RWPE1 (cell line): ENCODE results near the gene PRPF6.

ENCODE experiments used
- CTCF ChIA-PET: fragments of 350-600 bp; sonication (Branson Sonifier 250); formaldehyde crosslinking; extraction: SDS; loops from one replicate; lab custom pipeline; 2021; lab: Yijun Ruan, JAX
- POLR2A ChIA-PET: fragments of 400-600 bp; formaldehyde crosslinking; extraction: SDS; loops from one replicate; lab custom pipeline; 2020; ENCODE audit warnings: antibody characterized with exemption; ENCODE audit not compliant: low non-redundant PET; lab: Yijun Ruan, JAX
- DNase-seq: peaks from one replicate; pipeline ENCODE4 v3.0.0; 2012; ENCODE audit warnings: low spot score
- H3K27ac ChIP-seq: fragments of 450-650 bp; 2 replicates; pipeline ENCODE4 v1.5.1; 2017
- TF ChIP-seq, protein P1 (sequence below): fragments of 450-650 bp; conservative IDR thresholded peaks from 2 replicates; pipeline ENCODE4 v1.5.1; 2017; ENCODE audit warnings: low read depth, mild to moderate bottlenecking

The PRPF6 gene

DNA sequence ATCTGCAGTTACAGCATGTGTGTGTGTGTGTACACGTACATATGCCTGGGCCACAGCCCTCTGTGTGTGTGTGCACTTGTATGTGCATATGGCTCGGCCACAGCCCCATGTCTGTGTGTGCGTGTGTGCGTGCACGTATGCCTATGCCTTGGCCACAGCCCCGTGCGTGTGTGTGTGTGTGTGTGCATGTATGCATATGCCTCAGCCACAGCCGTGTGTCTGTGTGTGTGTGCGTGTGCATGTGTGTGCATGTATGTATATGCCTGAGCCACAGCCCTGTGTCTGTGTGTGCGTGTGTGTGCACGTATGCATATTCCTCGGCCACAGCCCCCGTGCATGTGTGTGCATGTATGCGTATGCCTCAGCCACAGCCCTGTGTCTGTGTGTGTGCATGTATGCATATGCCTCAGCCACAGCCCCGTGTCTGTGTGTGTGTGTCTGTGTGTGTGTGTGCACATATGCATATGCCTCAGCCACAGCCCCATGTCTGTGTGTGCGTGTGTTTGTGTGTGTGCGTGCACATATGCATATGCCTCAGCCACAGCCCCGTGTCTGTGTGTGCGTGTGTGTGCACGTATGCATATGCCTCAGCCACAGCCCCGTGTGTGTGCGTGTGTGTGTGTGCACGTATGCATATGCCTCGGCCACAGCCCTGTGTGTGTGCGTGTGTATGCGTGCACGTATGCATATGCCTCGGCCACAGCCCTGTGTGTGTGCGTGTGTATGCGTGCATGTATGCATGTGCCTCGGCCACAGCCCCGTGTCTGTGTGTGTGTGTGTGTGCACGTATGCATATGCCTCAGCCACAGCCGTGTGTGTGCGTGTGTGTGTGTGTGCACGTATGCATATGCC is 40.4 kb downstream of the PRPF6 start:
- CTCF ChIA-PET: no interaction called here
- POLR2A ChIA-PET: no interaction called here
- no peak for DNase-seq

GRCh38 chr20:64022671-64023360 is 41.9 kb downstream of the PRPF6 start:
- TF ChIP-seq, protein P1, sequence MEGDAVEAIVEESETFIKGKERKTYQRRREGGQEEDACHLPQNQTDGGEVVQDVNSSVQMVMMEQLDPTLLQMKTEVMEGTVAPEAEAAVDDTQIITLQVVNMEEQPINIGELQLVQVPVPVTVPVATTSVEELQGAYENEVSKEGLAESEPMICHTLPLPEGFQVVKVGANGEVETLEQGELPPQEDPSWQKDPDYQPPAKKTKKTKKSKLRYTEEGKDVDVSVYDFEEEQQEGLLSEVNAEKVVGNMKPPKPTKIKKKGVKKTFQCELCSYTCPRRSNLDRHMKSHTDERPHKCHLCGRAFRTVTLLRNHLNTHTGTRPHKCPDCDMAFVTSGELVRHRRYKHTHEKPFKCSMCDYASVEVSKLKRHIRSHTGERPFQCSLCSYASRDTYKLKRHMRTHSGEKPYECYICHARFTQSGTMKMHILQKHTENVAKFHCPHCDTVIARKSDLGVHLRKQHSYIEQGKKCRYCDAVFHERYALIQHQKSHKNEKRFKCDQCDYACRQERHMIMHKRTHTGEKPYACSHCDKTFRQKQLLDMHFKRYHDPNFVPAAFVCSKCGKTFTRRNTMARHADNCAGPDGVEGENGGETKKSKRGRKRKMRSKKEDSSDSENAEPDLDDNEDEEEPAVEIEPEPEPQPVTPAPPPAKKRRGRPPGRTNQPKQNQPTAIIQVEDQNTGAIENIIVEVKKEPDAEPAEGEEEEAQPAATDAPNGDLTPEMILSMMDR: no peak
- DNase-seq: no peak
- ChIA-PET CTCF (interaction anchor here (0.6 kb wide), 1 partner anchor 418 kb away, joined by 4 read pairs; no protein-coding TSS in a partner anchor), POLR2A (no interaction called here)
- H3K27ac ChIP-seq: no peak overlapping the region

More for the DNA sequence above, 40.4 kb downstream of the PRPF6 start:
- TF ChIP-seq, protein P1: no peak
- H3K27ac ChIP-seq: no peak overlapping the region; the same call in 1 of the 2 replicates

GRCh38 chr20:64023361-64024140 is 42.6 kb downstream of the PRPF6 start:
- POLR2A ChIA-PET: no interaction called here
- DNase-seq: no peak
- no peak overlapping the region for H3K27ac ChIP-seq
- CTCF ChIA-PET: interaction anchor here (5.5 kb wide), 1 partner anchor 15 kb away, joined by 55 read pairs; no protein-coding TSS in a partner anchor
- TF ChIP-seq, protein P1: no peak

- H3K27ac ChIP-seq: no peak overlapping the region
- TF ChIP-seq, protein P1: no peak
- ChIA-PET CTCF (interaction anchor here (0.5 to 5.5 kb wide), 4 partner anchors 14 to 248 kb away, joined by 3 to 55 read pairs (median 4); no protein-coding TSS in a partner anchor), POLR2A (no interaction called here)
- DNase-seq: no peak
Observed at GRCh38 chr20:64024141-64024990, 43.4 kb downstream of the PRPF6 start.

DNA sequence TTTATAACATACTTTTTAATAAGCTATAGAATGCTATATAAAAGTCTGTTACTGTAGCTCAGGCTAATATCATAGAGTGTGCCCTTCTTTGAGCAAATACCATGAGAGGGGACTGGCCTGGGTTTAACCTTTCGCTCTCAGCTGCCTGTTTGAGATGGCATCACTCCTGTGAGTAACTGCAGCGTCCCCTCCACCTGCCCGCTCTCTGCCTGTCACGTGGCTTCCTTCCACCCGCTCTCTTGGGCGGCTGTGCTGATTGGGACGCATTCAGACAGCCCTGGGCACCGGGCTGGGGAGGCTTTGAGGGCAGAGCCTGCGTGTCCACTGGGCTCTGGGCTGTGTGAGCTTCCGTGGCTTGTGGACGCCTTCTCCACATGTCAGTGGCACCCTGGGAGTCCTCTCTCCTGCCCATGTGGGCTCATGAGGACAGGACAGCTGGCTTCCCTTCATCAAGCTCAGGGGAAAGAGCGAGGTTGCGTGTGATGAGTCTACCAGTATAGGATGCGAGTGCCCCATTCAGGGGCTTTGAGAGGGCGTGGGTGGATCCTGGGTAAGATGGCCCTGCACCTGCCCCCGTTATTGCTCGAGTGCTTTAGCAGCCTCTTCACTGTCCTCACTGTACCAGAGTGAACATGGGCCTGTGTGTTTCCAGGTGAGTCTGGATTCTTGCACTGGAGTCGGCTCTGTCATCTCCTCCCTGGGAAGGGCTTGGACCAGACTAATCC is 44.3 kb downstream of the PRPF6 start:
- no peak overlapping the region for H3K27ac ChIP-seq
- CTCF ChIA-PET: interaction anchor here (0.5 to 5.5 kb wide), 4 partner anchors 14 to 249 kb away, joined by 3 to 55 read pairs (median 4); no protein-coding TSS in a partner anchor
- POLR2A ChIA-PET: no interaction called here
- TF ChIP-seq, protein P1: no peak
- DNase-seq: no peak
